HG03457 (cell line): ENCODE data around the gene SMAD7.

ENCODE experiments used
- ATAC-seq: cut with Tn5 transposase; IDR thresholded peaks from one replicate; pipeline ENCODE4 v1.9.1; 2021; ENCODE audit warnings: moderate number of reproducible peaks; ENCODE audit not compliant: unreplicated experiment

SMAD7 gene

DNA sequence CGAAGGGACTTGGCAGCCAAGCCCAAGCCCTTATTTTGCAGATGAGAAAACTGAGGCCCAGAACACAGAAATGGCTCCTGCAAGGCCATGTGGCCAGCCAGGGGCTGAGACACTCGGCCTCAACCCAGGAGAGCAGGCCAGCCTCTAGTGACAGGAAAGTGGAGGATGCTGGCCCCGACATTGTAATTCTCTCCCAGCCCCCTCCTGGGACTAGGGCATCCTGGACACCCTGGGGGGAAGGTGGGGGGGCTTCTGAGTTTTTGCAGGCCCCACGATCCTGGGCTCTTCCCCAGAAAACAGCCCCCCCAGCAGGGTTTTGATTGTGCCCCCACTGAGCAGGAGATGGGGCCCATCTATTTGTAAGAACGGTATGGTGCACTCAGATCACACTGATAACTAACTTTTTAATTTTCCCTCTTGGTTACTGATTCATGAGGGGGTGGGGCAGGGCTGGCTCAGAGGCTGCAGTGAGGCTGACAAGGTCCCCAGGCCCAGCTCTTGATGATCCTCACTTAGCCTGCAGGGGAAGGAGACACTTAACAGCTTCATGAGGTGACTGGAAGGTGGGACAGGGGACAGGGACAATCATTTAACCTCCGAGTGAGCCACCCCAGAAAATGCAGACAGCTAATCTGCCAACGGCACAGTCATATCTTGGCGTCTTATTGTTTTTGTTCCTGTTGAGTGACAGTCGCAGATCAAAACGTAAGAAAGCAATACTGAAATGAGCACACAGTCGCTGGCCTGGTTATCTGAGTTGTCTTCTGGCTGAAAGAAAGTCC lies 18.9 kb downstream of the SMAD7 start:
- ATAC-seq = no peak

DNA sequence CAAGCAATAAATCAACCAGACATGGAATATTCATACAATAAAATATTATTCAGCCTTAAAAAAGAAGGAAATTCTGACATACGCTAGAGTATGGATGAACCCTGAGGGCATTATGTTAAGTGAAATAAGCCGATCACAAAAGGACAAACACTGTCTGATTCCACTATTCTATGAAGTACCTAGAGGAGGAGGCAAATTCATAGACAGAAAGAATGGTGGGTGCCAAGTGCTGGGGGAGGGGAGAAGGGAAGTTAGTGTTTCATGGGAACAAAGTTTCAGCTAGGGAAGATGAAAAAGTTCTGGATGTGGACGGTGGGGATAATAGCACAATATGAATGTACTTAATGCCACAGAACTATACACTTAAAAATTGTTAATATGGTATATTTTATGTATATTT lies 19.8 kb downstream of the SMAD7 start:
- ATAC-seq = no peak

DNA sequence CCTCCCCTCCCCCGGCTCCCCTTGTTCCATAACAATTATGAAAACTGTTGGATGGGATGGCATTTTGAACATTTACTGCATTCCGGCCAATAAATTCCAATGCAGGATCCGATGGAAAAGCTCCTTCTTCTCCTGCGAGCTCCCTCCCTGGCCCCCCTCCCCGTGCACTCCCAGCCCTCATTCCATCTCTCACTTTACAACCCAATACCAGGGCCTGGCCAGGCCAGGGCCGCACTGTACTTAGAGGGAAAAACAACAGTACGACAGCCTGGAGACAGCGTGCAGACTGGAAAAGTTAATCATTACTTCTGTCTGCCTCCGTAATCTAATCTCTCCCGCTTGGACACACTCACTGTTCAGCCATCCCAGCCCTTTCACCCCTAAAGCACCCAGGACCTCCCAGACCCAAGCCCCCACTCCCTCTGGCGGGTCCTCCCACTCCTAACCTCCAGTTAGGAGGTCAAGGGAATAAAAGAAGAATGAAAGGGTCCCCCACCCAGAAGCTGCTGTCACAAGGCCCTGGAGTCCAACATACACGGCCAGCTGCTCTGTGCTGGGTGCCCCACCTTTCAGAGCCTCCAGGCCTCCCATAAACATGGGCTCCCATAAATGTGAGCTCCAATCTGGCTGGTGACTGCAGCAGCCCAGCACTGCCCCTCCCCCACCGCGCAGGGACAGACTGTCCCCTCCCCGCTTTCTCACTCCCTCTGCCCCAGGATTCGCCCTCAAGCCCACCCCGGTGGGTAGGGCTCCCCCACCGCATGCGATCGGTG lies 20.6 kb downstream of the SMAD7 start:
- no peak for ATAC-seq

DNA sequence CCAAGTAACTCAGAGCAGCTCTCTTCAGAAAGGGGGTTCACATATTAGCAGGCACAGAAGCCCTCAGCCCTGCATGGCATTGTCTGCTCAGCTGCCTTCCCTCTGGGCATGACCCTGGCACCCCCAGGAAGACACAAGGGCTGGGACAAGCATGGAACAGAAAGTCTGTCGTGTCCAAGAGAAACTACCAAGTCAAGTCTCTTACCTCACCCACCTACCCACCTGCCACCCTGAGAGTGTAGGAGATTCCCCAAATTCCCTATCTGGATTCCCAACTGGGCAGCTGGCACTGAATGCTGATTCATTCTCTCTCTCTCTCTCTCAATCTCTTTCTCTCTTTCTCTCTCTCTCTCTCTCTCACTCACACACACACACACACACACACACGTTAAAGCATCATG lies 21.6 kb downstream of the SMAD7 start:
- no peak for ATAC-seq

DNA sequence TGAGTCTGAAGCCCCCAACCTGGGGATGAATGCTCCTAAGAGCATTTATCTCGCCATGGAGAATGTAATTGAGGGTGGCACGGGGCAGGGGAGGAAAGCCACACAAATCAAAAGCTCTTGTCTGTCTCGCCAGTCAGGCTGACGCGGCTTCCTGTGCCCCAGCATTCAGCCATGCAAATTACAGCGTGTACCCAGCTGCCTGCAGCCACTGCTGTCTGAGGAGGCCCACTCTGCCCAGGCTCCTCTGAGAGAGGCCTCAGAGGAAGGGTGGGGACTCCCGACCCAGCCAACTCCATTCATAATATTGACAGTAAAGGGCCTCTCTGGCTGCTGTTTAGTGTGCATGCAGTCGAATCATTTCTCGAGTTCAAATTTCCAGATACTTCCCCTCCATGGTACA lies 22.0 kb downstream of the SMAD7 start:
- ATAC-seq = peak; percentile 63

DNA sequence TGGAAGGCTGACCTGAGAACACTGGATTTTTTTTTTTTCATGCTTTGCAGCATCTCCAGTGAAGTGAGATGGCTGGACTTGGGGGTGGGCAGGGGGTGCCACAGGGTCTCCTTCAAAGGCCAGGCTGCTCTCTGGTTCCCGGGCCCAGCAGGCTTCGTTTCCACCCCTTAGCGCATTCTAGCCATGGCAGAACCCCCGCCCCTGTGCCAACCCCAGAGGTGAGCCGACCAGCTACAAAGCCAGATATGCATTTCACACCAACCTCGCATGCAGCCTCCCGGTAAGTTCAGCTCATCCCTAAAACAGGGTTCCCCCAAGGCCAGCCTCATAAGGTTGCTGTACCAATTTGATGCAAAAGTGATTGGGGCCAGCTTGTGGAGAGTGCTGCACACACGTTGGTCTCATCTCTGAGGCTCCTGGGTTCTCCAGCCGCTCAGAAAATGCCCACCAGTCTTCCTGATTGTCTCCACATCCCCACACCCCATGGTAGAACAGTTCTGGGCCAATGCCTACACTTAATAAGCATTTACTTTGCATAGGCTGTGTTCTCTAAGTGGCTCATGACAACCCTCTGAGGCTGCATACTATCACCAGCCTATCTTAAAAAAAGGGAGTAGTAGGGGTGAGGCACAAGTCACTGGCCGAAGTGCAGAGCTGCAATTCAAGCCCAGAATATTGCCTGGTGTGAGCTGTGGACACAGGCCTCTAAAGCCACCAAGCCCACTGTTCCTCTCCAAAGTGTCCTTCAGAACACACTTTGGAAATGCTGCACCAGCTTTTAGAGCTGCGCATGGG lies 23.3 kb downstream of the SMAD7 start:
- ATAC-seq = no peak

DNA sequence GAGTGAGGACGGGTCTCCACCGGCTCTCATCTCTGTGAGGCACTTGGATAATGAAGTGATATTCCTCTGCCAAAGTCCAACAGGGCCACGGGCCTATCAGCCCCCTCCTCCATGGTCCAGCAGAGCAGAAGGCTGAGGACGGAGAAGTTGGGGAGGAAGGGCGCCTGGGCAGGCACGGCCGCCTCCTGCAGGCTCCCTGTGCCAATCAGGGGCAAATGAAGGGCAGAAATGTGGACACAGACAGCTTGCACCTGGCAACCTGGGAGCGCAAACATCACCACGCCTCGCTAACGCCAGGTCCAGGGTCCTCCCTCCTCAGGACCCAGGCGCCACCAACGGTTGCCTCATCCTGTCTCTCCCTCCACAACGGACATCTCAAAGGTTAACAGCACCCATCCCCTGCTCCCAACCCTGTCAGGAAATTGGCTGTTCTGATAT lies 24.3 kb downstream of the SMAD7 start:
- ATAC-seq = no peak

DNA sequence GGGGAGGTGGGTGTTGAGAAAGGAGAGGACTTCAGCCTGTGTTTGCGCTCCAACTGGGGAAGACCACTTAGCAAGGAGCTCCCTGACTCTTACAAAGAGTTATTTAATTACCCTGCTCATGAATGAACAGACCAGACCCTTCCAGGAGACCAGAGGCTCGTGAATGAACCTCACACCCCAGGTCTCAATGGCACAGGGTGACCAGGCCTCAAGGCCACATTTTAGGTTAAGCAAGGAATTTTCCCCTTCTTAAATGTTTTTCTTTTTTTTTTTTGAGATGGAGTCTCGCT lies 25.3 kb downstream of the SMAD7 start:
- no peak for ATAC-seq

DNA sequence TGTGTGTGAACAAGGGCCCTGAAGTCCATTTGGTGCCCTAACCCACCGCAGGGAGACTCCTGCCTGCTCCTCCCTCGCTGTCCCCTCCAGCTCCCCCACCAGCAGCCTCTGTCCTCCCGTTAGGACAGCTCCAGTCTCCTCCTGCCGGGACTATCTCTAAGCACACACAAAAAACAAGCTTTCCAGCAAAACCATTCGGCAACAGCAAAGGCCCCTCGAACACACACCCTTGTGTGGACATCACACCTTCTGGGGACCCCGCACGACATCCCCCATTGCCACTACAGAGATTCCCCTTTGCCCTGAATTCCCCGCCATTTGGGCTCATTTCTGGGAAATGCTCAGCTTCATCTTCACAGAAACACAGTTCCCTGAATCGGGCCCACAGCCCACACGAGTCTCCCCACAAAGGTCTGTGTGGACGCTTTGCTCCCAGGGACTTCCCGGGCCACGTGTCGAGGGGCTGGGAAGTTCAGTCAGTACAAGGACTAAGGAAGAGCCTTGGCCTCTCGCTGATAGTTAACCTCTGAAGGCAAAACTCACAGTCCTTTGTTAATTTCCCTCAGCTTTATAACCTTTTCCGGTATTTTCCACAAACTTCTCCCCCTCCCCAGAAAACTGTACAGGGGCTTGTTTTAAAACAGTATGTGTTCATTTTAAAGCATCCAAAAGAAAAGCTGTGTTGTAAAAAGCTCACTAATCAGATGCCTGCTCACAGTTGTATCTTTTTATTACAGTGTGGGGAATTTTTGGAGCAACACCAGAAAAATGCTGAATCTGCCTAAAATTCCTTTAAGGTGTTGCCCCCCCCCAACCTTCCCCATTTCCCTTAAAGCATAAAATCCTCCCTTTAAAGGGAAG lies 25.9 kb downstream of the SMAD7 start:
- ATAC-seq = no peak

DNA sequence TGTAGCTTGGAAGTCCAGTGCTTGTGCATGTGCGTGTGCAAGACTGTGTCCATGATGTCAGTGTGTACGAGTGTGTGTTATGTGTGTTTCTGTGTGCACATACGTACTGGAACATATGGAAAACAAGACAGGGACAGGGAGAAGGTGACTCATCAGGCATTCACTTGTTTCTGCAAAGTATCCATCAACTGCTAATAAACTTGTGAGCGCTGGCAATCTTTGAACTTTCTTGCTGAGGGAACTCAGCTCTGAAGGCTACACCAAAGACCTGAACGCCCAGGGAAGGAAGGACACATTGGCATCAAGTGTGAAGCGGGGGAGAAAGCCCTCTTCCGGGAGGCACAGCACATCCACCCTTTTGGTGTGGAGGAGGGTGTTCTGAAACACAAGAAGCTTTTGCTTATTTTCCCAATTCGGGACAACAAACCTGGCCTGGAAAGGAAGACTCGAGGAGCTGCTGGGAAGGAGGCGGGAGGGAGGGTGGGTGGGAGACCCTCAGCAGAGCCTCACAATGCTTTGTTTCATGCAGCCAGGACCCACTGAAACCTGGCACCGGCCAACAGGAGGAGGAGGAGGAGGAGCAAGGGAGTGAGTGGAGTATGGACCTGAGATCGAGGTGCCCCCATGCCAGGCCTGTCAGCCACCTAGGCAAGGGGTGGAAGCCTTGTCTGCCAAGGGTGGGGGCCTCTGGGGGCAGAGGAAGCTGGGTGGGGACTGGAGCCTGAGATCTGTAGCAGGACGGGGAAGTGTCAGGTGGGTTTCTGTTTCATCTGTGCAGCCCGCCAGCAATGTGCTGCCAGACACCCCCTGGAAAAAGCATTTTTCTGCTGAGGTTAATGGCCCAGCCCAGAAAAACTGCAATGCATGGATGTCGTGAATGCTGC lies 26.8 kb downstream of the SMAD7 start:
- no peak for ATAC-seq

DNA sequence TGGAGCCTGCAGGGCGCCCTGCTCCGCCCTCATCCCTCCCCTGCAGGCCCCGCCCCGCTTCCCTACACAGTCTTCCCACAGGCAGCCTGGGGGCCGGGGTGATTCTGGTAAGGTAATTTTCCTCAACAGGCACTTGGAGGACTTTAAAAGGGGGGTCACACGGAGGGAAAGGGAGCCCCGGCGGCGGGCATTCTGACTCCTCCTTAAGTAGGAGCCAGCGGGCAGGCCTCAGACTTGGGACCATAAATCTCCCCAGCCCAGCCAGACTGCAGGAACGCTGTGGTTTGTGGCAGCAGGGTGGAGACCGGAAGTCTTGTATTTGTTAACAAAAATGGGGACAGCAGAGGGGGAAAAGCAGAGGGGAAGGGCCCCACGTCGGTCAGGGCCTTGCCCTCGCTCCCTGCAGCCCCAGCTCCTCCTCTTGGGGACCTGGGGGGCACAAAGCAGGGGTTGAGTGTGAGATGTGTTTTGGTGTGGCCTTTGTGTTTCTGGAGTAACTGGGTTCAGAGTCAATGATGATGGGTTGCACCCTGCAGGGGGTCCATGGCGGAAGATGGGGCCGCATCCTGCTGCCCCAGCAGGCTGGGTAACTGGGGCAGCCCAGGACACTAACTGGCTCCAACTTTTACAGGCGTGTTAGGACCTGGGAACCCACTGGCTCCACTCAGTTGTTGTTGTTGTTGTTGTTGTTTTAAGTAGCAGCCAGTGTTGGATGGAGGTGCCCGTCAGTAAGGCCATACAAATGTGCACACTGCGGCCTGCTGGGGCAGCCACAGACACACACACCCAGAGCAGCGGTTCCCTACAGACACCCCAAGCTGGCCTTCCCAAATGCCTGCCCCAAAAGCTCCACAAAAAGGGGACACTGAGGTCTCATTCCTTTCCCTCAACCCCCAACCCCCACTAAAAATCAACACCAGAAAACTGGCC lies 27.7 kb downstream of the SMAD7 start:
- no peak for ATAC-seq

DNA sequence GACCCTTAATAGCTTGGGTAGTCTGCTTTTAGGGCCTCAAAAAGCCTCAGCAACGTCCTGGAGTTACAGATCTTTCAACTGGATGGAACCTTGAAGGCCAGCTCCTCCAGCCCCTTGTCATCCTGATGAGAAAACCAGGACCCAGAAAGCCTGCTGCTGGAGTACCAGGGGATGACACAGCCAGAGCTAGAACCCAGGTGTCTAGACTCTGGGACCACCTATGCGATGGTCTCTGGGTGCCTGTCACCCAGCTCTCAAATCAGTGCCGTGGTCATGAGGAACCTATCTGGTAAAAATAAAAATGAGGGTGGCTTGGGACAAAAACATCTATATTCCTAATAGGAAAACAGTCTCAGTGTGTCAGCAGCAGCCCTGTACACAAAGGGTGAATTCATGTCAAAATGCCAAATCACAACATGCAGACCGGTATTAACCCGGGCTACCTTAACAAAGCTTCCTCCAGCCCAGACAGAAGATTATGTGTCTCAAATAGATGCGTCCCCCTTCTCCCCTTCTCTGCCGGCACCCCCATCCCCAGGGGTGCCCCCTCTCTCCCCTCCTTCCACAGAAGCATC lies 28.5 kb downstream of the SMAD7 start:
- no peak for ATAC-seq

DNA sequence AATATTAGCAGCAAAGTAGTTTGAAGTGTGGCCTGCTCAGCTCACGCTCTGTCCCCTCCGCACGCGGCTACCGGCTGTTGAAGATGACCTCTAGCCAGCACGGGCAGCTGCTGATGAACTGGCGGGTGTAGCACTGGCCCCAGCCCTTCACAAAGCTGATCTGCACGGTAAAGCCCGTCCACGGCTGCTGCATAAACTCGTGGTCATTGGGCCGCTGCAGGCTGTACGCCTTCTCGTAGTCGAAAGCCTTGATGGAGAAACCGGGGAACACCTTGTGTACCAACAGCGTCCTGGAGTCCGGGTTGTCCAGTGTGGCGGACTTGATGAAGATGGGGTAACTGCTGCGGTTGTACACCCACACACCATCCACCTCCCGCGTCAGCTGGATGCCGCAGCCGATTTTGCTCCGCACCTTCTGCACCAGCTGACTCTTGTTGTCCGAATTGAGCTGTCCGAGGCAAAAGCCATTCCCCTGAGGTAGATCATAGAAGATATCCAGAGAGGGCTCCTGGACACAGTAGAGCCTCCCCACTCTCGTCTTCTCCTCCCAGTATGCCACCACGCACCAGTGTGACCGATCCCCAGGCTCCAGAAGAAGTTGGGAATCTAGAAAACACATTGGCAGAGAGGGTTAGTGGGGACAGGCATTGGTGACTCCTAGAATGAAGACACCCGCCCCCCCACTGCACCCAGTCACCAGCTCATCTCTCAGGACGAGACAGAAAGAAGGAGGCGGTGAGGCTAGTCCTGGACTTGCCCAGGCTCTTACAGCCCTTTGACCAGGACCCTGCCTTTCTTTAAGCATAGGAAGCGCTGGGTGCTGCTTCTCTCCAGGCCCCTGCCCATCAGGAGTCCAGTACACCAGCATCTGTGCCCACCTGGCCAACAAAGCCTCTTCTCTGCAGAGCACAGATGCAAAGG lies 29.2 kb downstream of the SMAD7 start:
- ATAC-seq = no peak

DNA sequence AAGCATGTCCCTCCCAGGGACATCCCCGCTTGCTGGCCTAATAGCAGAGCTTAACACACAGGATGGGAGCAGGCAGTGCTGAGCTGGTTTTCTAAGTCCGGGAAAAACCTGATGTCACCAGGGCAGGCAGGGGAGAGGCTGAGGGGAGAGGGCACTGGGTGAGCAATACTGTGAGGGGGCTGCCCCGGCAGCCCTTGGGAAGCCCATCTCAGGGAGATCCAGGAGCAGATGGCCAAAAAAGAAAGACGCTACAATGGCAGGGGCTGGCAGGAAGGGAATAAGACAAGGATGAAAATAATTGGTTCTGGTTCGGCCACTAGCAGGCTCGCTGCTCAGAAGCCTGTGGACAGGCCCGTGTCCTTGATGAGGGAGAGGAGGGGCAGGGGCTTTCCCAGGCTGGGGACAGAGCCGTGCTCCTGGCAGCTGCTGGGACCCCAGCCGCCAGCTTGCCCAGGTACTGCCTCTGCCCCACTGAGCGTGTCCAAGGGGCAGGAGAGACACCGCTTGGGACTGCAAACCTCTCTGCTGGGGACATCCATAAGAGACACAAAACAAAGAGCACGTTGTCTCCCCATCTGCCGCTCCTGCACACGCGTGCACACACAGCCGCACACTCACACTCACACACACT lies 30.2 kb downstream of the SMAD7 start:
- no peak for ATAC-seq

DNA sequence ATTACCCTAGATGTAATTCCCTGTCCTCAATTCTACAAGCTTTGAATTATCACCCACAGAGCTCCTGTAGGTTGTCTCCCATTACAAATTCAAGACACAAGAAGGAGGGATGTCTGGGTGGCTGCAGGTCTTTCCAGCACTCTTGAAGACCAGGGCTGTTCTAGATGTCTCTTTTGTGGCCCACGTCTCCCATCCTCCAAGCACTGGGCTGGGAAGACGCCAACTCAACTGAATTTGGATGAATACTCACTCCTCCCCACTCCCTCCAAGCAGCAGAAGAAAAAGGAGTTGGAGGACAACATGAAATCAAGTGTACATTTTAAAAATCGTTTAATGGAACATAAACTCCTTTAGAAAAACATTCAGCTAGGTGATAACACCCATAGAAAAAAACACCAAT lies 31.2 kb downstream of the SMAD7 start:
- no peak for ATAC-seq

DNA sequence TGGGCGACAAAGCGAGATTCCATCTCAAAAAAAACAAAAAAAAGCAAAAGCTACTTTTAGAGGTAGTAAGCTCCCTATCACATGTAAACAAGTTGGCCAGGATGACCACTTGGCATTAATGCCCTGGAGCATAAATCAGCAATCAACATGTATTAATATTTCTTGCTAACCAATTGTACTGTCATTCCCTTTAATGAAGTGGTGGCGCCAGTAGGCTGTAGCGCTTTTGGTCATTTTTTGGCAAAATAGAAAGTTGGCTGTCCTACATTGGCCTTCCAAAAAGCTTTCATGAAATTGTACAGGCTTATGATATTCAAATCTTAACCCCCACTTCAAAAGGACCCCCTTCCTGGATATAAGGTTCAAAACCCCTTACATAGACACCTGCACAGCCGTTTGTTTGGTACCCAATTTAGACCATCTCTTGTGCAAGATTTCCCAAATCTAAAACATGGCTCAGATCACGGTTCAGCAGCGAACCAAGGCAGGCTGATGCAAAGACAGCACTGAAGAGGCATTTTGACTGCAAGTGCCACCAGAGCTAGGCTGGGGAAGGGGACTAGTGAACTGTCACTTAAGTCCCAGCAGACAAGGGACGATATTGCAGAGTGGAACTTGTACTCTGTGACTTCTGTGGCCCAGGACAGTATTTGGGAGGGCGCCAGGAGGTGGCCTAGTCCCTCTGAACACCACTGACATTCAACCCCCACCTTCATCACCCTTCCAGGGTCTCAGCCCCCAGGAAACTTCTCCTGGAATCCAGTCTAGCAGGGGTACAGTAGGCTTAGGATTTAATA lies 31.9 kb downstream of the SMAD7 start:
- no peak for ATAC-seq
